GM21526 (cell line): Measurements from ENCODE around the gene HEMGN.
A peak's percentile ranks its signal among the peaks of the same experiment; 100 is the strongest.
"Not testable (repeated sequence)": the region's sequence is repeated elsewhere in the genome, so short reads cannot be mapped to it uniquely, and the experiment has no call there.

Source experiments
- ATAC-seq: cut with Tn5 transposase; IDR thresholded peaks from one replicate; pipeline ENCODE4 v1.9.1; 2021; ENCODE audit warnings: moderate library complexity; ENCODE audit not compliant: unreplicated experiment, low FRiP score

Gene HEMGN

DNA sequence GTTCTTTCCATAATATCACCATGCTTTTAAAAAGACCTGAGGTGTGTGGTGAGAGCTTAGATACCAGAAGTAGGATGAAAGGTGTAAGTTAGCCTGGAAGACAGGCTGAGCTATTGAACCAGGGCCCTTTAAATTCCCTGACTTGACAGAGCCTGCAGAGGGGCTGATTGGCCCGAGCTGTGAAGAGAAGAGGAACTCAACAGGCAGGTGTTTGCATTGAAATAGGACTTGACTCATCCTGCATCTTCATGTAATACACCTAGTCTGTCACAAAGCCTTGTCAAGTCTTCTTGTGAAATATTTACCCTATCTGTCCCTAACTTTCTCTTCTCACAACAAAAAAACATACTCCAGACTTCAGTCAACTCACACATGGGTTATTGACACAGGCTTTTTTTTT is 28.5 kb upstream of the HEMGN start:
- ATAC-seq: no peak

DNA sequence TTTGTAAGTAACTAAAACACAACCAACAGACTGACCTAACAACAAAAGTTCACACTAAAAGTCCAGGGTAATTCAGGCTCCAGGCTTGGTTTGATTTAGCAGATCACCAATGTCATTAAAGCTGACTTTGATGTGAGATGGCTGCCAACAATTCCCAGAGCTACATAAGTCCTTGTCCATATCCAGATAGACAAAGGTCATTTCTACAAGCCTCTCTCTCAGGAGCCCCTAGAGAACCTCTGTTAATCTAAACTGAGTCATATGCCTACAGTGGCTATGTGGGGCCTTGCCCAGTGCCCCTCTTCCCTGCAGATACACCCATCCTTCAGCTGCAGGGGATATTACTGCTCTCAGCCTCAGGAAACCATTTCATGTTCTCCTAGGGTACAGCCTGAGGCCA is 26.9 kb upstream of the HEMGN start:
- ATAC-seq: no peak

DNA sequence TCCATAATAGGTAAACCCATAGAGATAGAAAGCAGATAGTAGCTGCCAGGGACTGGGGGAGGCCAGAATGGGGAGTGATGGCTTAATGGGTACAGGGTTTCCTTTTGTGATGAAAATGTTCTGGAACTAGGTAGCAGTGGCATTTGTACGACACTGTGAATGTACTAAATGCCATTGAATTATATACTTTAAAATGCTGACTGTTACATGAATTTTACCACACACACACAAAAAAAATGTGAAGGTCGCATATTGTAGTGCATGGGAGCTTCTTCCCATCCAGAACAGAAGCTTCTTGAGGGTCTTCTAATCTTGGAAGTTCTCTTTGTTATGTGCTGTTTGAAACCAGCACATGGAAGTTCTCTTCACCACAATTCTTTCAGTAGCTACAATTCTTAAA is 25.3 kb upstream of the HEMGN start:
- no peak for ATAC-seq

DNA sequence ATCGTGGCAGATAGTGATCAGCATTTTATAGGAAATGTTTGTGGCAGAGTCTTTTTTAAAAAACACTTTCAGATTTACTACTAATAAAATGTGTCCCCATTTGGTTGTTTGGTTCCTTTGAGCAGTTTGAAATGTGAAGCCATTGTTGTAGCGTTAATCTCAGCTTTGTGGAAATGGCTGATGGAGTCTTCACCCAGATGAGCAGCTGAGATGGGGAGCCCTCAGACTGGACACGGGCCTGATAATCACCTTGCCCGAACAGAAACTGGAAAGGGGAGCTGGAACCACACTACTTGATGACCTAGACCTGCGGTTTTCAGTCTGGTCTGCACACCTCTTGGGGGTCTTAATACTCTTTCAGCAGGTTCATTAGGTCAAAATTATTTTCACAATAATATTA is 24.6 kb upstream of the HEMGN start:
- no peak for ATAC-seq

DNA sequence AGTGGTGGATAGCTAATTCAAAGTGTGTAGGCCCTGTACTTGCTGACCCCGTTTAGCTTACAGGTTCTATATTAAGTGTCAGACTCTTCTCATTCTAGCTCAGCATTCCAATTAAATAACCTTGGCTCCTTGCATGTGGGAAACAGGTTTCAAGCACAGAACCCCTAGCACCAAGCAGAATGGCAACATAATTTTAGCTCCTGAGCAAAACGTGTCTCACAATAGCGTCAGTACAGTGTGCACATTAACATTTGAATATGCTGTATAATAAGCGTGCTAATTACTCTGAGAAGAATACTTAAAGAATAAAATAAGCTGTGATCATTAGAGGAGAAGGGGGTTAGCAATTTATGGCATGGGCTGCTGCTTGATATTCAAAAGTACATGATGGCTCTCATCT is 24.2 kb upstream of the HEMGN start:
- ATAC-seq: no peak

DNA sequence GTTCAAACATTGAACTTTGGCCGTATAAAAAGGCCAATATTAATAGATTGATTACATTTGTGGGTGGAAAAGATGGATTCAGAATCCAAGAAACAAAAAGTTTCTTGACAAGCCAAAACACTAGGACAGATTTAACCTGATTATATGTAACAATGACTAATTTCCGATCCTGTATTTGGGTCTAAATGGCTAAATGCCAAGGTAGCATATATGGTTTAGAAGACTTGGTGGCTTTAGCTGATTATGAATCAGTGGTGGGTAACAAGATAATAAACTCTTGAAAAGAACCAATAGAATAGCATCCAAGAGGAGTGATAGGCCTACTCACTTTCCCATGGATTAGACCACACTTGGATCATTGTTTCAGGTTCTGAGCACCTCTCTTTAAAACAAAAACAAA is 23.4 kb upstream of the HEMGN start:
- no peak for ATAC-seq

DNA sequence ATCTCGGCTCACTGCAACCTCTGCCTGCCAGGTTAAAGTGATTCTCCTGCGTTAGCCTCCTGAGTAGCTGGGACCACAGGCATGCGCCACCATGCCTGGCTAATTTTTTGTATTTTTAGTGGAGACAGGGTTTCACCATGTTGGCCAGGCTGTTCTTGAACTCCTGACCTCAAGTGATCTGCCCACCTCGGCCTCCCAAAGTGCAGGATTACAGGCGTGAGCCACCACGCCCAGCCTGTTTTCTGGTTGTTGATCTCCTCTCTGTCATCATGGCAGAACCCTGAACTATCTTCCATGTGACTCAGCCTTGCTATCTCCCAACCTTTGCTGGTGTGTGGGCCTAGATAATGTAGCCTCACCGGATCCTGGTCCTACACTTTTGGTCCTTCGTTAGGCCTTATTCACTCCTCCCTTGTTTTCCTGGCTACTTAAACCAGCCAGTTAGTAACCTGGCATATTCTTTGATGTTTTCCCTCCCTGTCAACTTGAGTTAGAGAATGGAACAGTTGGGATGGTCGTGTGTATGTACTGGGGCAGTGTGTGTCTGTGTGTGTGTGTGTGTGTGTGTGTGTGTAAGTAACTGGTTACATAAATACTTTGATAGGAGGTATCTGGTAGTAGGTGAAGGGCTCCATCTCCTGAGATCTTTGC is 22.8 kb upstream of the HEMGN start:
- not testable (repeated sequence) for ATAC-seq

DNA sequence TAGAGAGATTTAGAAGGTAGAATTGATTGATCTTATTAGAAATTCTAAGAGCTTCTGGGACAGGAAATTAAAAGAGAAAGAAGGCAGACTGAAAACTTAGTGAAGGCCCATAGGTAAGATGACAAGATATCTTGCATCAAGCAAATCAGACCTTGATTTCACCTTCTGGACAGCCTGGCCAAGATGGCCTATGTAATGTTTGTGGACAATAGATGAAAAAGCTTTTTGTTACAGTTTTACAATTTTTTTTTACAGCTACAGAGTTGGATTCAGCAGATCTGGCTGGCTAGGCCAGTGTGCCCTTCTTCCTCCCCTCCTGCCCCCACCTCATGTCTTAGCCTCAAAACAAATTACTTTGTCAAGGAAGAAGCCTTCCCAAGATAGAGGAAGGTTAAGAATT is 21.6 kb upstream of the HEMGN start:
- no peak for ATAC-seq

DNA sequence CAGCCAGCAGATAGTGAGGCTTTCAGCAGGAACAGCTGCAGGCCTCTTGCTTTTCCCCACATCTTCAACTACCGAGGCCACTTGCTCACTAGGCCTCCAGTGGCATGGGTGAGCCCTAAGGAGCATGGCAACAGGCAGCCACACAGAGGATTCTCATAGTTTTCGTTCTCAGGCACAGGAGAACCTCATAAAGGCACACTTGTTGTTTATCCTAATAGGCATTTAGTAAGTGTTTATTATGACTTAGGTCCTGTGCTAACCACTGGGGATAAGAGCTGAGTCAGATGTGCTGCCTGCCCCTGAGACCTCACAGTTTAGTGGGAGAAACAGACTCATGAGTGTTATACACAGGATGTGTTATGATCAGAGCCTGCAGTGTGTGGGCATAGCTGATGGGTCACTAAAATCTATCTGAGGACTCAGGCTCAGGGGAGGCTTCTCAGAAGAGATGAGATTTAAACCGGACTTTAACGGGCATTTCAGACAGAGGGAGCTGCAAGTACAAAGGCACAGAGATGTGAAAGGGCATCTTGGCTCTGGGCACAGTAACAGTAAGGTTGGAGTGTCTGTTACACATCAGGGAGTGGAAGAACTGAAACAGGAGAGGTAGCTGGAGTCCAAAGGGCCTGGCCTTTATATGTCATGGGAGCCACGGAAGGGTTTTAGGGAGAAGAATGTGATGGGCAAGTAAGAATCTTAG is 21.0 kb upstream of the HEMGN start:
- no peak for ATAC-seq

DNA sequence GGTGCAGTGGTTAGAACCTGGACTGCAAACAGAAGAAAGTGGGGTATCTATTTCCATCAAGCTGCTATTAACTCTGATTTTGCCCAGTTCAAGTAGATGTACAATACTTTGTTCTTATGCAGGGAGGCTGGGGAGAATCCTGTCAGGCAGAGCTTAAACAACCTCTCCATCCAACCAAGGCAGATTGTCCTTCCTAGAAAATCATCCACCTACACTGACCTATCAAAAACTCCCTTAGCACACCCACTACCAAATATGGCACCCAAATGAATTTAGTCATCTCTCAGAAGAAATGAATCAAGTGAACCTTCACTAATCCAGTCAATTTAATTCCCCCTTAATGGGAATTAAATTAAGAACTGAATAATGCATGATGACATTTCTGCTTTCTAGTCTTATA is 18.4 kb upstream of the HEMGN start:
- ATAC-seq: no peak

DNA sequence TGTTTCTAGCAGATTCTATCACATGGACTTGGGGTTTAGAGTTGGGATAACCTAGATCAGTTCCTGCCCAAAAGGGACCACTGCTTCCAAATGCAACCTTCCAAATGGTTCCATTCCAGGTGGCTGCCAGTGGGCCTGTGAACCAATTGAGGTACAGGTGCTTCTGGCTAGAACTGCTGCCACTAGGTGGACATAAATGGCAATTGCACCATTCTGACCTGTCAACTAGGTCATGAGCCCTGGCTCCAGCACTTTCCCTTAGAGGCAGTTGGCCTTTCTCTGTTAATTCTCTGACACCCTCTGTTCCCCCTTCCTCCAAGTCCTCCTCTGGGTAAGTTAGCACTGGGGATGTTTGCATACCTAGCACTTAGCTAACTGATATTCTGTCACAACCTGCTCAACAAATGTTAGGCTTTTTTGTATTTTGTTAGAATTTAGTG is 16.6 kb upstream of the HEMGN start:
- ATAC-seq: peak; percentile 63

DNA sequence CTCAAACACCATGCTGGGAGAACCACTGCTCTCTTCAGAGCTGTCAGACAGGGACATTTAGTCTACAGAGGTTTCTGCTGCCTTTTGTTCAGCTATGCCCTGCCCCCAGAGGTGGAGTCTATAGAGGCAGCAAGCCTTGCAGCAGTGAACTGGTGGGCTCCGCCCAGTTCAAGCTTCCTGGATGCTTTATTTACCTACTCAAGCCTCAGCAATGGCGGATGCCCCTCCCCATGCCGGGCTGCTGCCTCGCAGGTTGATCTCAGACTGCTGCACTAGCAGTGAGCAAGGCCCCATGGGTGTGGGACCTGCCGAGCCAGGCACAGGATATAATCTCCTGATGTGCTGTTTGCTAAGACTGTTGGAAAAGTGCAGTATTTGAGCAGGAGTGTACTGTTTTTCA is 12.9 kb upstream of the HEMGN start:
- not testable (repeated sequence) for ATAC-seq

DNA sequence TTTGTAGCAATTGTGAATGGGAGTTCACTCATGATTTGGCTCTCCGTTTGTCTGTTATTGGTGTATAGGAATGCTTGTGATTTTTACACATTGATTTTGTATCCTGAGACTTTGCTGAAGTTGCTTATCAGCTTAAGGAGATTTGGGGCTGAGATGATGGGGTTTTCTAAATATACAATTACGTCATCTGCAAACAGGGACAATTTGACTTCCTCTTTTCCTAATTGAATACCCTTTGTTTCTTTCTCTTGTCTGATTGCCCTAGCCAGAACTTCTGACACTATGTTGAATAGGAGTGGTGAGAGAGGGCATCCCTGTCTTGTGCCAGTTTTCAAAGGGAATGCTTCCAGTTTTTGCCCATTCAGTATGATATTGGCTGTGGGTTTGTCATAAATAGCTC is 9.1 kb upstream of the HEMGN start:
- not testable (repeated sequence) for ATAC-seq

DNA sequence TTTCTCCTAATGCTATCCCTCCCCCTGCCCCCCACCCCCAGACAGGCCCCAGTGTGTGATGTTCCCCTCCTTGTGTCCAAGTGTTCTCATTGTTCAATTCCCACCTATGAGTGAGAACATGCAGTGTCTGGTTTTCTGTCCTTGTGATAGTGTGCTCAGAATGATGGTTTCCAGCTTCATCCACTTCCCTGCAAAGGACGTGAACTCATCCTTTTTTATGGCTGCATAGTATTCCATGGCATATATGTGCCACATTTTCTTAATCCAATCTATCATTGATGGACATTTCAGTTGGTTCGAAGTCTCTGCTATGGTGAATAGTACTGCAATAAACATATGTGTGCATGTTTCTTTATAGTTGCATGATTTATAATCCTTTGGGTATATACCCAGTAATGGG is 7.5 kb upstream of the HEMGN start:
- not testable (repeated sequence) for ATAC-seq

DNA sequence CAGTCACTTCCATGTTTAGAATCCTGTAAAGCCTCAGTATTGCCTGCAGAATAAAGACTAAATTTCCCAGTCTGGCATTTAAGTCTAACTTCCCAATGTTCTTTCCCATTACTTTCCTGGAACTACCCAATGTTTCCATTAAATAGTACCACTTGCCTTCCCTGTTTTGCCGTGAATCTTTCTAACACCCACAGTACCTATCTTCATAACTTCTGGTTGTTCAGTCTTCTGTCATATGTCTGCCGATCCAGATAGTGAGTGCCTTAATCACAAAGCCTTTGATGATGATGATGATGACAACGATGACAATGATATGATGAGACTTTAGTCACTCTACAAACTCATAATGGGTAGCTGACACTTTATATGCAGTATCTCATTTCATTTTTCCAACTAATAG is 6.6 kb upstream of the HEMGN start:
- no peak for ATAC-seq

DNA sequence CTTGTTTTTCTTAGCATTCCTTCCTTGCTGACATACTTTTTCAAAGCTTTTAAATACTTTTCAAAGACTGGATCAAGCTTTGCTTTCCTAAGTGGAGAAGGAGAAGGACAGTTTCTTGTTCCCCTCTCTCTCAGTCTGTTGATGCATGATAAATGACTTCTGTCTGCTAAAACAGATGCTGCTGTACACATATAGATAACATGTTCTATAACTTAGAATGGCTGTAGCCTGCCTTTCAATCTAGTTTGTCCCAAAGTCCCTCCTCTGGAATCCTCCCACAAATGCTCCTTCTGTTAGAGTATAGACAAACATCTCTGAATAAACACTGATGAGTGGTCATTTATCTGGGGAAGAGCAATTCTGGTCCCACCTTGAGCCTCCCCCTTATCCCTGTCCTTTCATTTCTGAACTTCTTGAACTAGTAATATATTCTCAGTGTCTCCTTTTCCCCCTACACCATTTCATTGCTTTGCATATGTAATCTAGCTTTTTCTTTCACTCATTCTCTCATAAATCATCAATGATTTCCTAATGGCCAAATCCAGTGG is 5.4 kb upstream of the HEMGN start:
- ATAC-seq: no peak

DNA sequence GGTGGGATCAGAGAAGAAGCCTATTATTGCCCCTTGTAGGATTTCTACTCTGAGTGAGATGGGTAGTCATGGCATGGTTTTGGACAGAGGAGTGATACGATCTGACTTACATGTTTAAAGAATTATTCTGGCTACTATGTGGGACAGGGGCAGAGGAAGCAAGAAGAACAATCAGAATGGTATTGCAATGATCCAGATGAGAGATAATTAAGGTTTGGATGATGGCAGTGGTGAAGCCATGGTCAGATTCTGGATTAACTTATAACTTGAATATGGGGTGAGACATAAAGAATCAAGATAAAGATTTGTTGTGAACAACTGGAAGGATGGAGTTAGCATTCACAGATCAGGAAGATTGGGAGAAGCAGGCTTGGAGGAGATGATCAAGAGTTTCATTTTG is 3.4 kb upstream of the HEMGN start:
- no peak for ATAC-seq

DNA sequence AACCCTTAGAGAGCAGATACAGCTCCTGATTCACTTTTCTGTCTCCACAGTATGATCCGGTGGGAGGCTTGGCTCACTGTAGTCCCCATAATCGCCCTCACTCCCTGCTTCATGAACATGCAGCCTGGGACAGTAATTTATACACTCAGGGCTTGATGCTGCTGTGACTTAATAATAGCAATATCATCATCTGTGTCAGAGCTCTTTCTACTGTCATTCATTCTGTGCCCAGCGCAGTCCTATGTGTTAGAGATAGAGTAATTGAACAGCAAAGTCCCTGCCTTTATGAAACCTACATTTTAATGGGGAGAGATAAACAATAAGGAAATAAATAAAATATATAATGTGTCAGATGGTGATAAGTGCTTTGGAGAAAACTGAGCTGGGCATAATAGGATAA is 2.8 kb upstream of the HEMGN start:
- no peak for ATAC-seq

DNA sequence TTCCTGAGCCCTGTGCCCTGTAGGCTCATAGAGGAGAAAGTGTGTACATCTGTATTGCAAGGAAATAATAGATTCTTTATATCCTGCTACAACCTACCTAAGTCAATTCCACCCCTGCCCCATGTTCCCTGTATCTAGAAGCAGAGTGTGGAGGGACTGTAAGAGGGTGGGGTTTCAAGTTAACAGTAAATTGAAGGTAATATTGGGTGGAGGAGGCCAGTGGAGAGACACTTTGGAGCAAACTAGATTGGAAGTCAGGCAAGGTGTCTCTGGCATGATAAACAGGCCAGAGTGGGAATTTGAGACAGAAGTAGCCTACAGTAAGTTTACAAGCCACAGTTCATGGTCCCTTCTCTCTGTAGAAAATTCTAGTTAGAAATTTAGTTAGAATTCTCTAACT is 2.3 kb upstream of the HEMGN start:
- no peak for ATAC-seq

DNA sequence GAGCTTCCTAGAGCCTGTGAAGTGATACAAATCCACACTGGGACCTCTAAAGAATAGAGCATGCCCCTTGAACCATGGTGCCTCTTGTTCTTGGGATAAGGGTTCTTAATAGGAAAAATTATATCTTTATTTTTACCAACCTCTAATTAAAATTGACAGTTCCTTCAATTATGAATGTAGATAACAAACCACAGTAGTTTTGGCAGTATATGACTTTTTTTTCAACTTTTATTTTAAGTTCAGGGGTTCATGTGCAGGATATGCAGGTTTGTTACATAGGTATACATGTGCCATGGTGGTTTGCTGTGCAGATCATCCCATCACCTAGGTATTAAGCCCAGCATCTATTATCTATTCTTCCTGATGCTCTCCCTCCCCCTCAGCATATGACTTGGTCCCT is 974 bp downstream of the HEMGN start:
- ATAC-seq: no peak

DNA sequence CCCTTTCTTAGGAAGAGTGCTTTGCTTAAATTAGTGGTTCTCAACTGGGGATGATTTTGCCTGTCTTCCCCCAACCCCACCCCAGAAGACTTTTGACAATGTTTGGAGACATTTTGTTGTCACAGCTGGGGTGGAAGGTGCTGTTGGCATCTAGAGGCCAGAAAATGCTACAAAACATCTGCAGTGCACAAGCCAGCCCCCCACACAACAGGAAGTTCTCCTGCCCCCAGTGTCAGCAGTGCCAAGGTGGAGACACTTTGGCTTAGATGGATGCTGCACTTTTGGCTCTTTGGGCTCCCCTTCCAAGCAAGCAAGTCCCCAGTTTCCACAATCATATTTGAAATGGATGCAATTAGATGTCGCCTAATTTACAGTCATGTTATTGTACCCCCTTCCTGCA is 2.7 kb downstream of the HEMGN start:
- ATAC-seq: no peak
